GM10266 (cell line): ENCODE data around the gene TLE5.

Experiments
- DNase-seq: peaks from one replicate; pipeline ENCODE4 v3.0.0; 2012; ENCODE audit errors: extremely low spot score
- TF ChIP-seq, protein P1 (sequence below): IDR thresholded peaks from 2 replicates; pipeline ENCODE4 v1.5.1; 2012; ENCODE audit warnings: mild to moderate bottlenecking, low read depth; ENCODE audit not compliant: control insufficient read depth, insufficient read depth; ENCODE audit errors: missing control alignments

TLE5 gene, protein sequence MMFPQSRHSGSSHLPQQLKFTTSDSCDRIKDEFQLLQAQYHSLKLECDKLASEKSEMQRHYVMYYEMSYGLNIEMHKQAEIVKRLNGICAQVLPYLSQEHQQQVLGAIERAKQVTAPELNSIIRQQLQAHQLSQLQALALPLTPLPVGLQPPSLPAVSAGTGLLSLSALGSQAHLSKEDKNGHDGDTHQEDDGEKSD

DNA sequence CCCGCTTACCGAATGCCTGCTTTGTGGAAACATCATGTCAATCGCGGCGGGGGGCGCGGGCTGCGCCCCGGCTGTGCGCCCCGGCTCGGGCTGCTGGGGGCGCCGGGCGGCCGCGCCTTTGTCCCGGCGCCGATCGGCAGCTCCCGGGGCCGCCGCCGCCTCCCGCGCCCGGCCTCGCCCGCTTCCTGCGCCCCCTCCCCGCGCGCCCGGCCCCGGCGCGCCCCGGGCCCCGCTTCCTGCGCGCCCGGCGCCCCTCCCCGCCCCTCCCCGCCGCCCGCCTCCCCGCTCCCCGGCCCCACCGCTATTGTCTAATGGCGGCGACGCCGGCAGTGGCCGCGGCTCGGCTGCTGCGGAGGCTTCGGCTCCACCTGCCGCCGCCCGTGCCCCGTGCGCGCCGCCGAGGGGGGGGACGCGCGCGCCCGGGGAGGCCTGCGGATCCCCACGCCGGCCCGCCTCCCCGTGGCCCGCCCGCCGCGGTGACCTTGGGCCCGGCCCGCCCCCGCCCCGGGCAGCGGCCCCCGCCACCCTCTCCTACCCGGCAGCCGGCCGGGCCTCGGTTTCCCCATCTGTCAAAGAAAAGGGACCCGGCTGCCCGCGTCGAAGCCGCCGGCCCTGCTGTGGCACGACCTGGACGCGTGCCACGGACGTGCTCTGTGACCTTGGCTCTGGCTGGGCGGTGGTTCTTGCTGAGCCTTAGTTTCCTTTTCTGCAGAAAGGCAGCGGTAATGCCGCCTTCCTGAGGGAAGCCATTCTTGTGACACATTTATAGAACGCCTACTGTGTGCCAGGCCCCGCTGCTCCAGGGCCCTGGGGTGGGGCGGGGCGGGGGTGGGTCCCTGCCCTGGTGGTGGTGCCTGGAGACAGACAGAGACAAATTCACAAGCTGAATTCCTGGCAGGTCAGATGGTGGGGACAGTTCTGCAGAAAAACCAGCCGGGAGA, at the start of gene TLE5:
TLE5 (minus strand) TSS at position 331 of the 941 bp plus-strand sequence; CDS start at position 36, 295 bp downstream.
- TF ChIP-seq, protein P1, sequence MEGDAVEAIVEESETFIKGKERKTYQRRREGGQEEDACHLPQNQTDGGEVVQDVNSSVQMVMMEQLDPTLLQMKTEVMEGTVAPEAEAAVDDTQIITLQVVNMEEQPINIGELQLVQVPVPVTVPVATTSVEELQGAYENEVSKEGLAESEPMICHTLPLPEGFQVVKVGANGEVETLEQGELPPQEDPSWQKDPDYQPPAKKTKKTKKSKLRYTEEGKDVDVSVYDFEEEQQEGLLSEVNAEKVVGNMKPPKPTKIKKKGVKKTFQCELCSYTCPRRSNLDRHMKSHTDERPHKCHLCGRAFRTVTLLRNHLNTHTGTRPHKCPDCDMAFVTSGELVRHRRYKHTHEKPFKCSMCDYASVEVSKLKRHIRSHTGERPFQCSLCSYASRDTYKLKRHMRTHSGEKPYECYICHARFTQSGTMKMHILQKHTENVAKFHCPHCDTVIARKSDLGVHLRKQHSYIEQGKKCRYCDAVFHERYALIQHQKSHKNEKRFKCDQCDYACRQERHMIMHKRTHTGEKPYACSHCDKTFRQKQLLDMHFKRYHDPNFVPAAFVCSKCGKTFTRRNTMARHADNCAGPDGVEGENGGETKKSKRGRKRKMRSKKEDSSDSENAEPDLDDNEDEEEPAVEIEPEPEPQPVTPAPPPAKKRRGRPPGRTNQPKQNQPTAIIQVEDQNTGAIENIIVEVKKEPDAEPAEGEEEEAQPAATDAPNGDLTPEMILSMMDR, result peak; percentile 13
- DNase-seq, result peak; percentile 93

DNA sequence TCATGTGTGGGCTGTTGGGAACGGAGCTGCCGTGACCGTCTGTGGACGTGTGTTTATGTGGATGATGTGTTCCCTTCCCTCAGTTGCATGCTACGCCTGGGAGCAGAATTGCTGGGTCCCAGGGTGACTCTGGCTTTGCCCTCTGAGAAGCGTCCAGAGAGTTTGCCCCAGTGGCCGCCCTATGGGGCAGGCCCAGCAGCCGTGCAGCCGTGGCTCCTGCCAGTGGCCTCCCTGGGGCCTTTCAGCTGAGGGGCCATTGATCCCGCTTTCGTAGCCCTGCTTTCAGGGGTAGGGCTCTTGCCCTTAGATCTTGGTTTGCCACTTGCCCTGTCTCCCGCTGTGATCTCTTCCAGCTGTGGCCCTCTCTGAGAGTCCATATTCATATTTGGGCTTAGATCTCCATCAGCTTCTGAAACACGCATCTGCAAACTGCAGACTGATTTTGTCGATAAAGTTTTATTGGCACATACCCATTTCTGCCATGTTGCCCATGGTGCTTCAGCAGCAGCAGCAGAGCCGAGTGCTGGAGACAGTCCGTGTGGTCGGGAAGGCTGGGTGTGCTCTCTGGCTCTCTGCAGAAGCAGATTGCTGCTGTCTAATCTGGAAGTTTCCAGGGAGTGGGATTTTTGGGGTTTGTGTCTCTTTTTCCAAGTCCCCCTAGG, 49.4 kb upstream of the TLE5 start:
- TF ChIP-seq, protein P1, result no peak
- no peak for DNase-seq

DNA sequence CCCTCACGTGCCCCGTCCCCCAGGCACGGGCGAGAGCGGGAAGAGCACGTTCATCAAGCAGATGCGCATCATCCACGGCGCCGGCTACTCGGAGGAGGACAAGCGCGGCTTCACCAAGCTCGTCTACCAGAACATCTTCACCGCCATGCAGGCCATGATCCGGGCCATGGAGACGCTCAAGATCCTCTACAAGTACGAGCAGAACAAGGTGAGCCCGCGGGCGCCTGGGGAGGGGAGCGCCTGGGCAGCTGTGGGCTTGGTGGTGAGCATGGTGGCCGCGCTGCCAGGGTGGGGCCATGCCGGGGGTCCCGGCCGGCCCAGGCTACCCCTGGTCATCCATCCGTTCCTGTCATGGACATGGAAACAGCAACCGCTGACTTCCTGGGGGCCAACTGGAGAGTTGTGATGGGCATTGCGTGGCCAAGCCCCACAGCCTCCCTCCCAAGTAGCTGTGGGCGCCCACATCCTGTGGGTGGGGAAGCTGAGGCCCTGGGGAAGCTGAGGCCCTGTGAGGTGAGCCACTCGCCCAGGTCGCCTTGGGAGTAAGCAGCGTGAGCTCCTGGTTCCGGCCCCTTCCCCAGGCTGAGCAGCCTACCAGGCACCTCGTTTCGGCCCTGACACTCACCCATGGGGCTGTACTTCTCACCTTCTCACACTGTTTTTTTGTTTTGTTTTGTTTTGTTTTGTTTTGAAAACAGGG, 48.0 kb upstream of the TLE5 start:
- TF ChIP-seq, protein P1, result no peak
- no peak for DNase-seq

DNA sequence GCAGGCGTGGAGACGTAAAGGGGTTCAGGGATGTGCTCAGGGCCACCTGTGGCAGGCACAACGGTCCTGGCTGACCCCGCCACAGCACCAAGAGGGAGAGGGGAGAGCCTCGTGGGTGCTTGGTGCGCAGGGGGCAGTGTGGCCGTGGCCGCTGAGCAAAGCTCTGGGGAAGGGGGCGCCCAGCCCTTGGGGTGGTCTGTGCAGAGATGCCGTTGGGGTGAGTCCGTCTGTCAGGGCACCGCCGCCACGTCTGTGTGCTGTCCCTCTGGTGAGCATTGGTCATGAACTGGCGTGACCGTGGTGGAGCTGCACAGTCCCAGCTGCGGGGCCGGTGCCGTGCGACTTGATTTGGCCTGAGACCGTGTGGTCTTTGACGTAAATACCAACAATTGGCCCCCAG, 47.2 kb upstream of the TLE5 start:
- DNase-seq, result no peak
- TF ChIP-seq, protein P1, result no peak

DNA sequence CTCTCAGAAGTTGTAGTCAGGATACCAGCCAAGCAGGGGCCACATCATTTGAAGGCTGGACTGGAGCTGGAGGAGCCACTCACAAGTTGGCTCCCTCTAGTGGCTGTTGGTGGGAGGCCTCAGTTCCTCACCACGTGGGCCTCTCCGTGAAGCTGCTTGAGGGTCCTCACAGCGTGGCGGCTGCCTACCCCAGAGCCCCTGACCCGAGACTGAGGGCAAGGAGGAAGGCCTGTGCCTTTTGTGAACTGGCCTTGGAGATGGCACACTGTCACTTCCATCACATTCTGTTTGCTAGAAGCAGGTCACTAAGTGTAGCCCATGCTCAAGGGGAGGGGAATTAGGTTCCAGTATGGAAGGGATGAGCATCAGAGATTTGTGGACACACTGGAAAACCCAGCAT, 46.5 kb upstream of the TLE5 start:
- peak; percentile 81 for DNase-seq
- TF ChIP-seq, protein P1, result peak; percentile 89

DNA sequence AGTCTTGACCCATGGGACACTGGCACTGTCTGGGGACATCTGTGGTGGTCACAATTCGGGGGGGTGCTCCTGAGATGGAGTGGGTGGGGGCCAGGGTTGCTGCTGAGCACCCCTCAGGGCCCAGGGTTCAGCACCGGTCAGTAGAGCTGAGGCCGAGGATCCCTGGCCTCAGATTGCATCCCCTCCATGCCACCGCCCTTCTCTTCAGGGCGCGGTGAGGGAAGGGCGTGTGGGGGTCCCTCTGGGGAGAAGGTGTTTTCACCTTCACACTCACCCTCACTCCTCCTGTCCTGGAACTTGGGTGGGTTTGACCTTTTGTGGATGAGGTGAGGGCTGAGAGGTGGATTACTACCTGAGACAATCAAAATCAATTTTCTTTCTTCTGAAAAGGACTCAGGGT, 45.4 kb upstream of the TLE5 start:
- no peak for DNase-seq
- TF ChIP-seq, protein P1, result no peak
